Measurements from ENCODE around the gene SMKR1. TPM values are rescaled to one million over a fixed set of nuclear protein-coding genes. Genes with fewer than 3 reads are reported as not detected.

The SMKR1 gene
- polyA plus RNA-seq, 2 of the 4 experiments (the other 2 are of a cell fraction): 12.2 to 13.6 TPM

- ATAC-seq (no peak), DNase-seq (ENCODE audit: low read depth in 1 of 2, low spot score in 1 of 2) (no peak), FAIRE-seq (no peak)
- TF ChIP-seq MAZ (IDR thresholded peaks at IDR 0.05; ENCODE audit: borderline replicate concordance, low read depth, low read length) (no peak), KDM1A (IDR thresholded peaks at IDR 0.05; ENCODE audit: low read depth) (no peak), HEYL (CRISPR knock-in tag; IDR thresholded peaks at IDR 0.05) (no peak), PHF8 (IDR thresholded peaks at IDR 0.05; ENCODE audit: borderline replicate concordance, low read depth) (no peak), E2F6 (IDR thresholded peaks at IDR 0.05; ENCODE audit: borderline replicate concordance, low read depth) (no peak), RNF2 (IDR thresholded peaks at IDR 0.05; ENCODE audit: borderline replicate concordance, low read depth) (no peak), BHLHE40 (IDR thresholded peaks at IDR 0.05; ENCODE audit: low read depth, low read length) (no peak), RARB (CRISPR knock-in tag; IDR thresholded peaks at IDR 0.05) (no peak), SREBF2 (IDR thresholded peaks at IDR 0.05) (no peak), ZC3H11A (IDR thresholded peaks at IDR 0.05) (no peak), MYC (IDR thresholded peaks at IDR 0.05; ENCODE audit: borderline replicate concordance, low read length) (no peak), FOXS1 (CRISPR knock-in tag; IDR thresholded peaks at IDR 0.05) (no peak), MAFK (IDR thresholded peaks at IDR 0.05; ENCODE audit: partially characterized antibody) (no peak), POLR2AphosphoS2 (conservative IDR thresholded peaks at IDR 0.05; ENCODE audit: low read length) (no peak)
- no peak overlapping the region for H3K4me3 ChIP-seq
- H3K27ac ChIP-seq: no peak overlapping the region
- H3K9me3 ChIP-seq: no peaks in the 10 kb centered on the region
- POLR2A ChIA-PET: no interaction called here
- WGBS (ENCODE audit: missing lambda C conversion rate): 54% methylated on average over 4 of the region's 4 CpGs
- no peaks in the 10 kb centered on the region for H3K4me1 ChIP-seq
- H3K4me2 ChIP-seq: no peak overlapping the region
- CTCF ChIA-PET: interaction anchor here (0.5 to 1.2 kb wide), 2 partner anchors 50 to 888 kb away, joined by 3 to 4 read pairs; no protein-coding TSS in a partner anchor
Observed at GRCh38 chr7:129515381-129515780, 13.1 kb downstream of the SMKR1 start.

- H3K4me1 ChIP-seq: no peaks in the 10 kb centered on the region
- H3K4me2 ChIP-seq: no peak overlapping the region
- DNase-seq (ENCODE audit: low read depth in 1 of 2, low spot score in 1 of 2): no peak
- peak; percentile 28 for FAIRE-seq
- POLR2A ChIA-PET: no interaction called here
- H3K9me3 ChIP-seq: no peaks in the 10 kb centered on the region
- no peak for TF ChIP-seq POLR2A (IDR thresholded peaks at IDR 0.05; ENCODE audit: low read length)
- TF ChIP-seq EHF (CRISPR knock-in tag; IDR thresholded peaks at IDR 0.05): no peak
- no peak for TF ChIP-seq SMC3 (IDR thresholded peaks at IDR 0.05)
- no peak for TF ChIP-seq CHD2 (IDR thresholded peaks at IDR 0.05; ENCODE audit: low read length, partially characterized antibody)
- TF ChIP-seq ZSCAN20 (CRISPR knock-in tag; IDR thresholded peaks at IDR 0.05): no peak
- no peak for TF ChIP-seq USF2 (IDR thresholded peaks at IDR 0.05)
- TF ChIP-seq CEBPB (IDR thresholded peaks at IDR 0.05): no peak
- no peak for TF ChIP-seq TFCP2L1 (CRISPR knock-in tag; IDR thresholded peaks at IDR 0.05)
- no peak for TF ChIP-seq MAX (IDR thresholded peaks at IDR 0.05)
- TF ChIP-seq MAZ (IDR thresholded peaks at IDR 0.05; ENCODE audit: borderline replicate concordance, low read depth, low read length): no peak
- TF ChIP-seq GATA3 (IDR thresholded peaks at IDR 0.05; ENCODE audit: borderline replicate concordance): no peak
- CTCF ChIA-PET: interaction anchor here (1.1 to 1.4 kb wide), 2 partner anchors 17 to 146 kb away, joined by 3 to 6 read pairs; no protein-coding TSS in a partner anchor
- H3K4me3 ChIP-seq: no peak overlapping the region
- 83% methylated on average over 6 of the region's 6 CpGs for WGBS (ENCODE audit: missing lambda C conversion rate)
- H3K27ac ChIP-seq: no peak overlapping the region
- no peak for ATAC-seq
Observed at GRCh38 chr7:129517931-129518330, 15.6 kb downstream of the SMKR1 start.

GRCh38 chr7:129519464-129519863 is 17.1 kb downstream of the SMKR1 start:
- Histone ChIP-seq H3K4me3 (no peak overlapping the region), H3K27ac (no peak overlapping the region), H3K4me1 (peaks cover 4% of the 10 kb centered on the region; the same call in 1 of the 3 replicates), H3K9me3 (no peaks in the 10 kb centered on the region), H3K4me2 (no peak overlapping the region)
- no peak for DNase-seq (ENCODE audit: low read depth in 1 of 2, low spot score in 1 of 2)
- ATAC-seq: no peak
- ChIA-PET POLR2A (no interaction called here), CTCF (interaction anchor here (0.9 to 1.4 kb wide), 2 partner anchors 19 to 152 kb away, joined by 3 to 6 read pairs; no protein-coding TSS in a partner anchor)
- no peak for TF ChIP-seq EHF (CRISPR knock-in tag; IDR thresholded peaks at IDR 0.05)
- TF ChIP-seq HOXA7 (CRISPR knock-in tag; IDR thresholded peaks at IDR 0.05): no peak
- no peak for TF ChIP-seq FOSL2 (IDR thresholded peaks at IDR 0.05)
- TF ChIP-seq FOSL2 (CRISPR knock-in tag; IDR thresholded peaks at IDR 0.05): no peak
- no peak for TF ChIP-seq NPAS2 (CRISPR knock-in tag; IDR thresholded peaks at IDR 0.05; ENCODE audit: borderline replicate concordance)
- FAIRE-seq: no peak
- WGBS (ENCODE audit: missing lambda C conversion rate): 36% methylated on average over 5 of the region's 5 CpGs
